ENCODE measurements around the gene CDON.

- TF ChIP-seq EZH2phosphoT487 (IDR thresholded peaks at IDR 0.05; ENCODE audit: borderline replicate concordance, low read depth) (no peak), USF1 (IDR thresholded peaks at IDR 0.05; ENCODE audit: borderline replicate concordance, low read depth) (no peak), YY1 (IDR thresholded peaks at IDR 0.05; ENCODE audit: low read depth) (no peak), TAF1 (IDR thresholded peaks at IDR 0.05; ENCODE audit: borderline replicate concordance, low read depth, low read length) (no peak), RFX5 (IDR thresholded peaks at IDR 0.05; ENCODE audit: low read length) (no peak), FOSL2 (IDR thresholded peaks at IDR 0.05; ENCODE audit: borderline replicate concordance, low read depth) (no peak), MAX (IDR thresholded peaks at IDR 0.05; ENCODE audit: low read depth) (no peak), RAD21 (IDR thresholded peaks at IDR 0.05; ENCODE audit: low read length) (no peak)
- TF ChIP-seq, protein P1, sequence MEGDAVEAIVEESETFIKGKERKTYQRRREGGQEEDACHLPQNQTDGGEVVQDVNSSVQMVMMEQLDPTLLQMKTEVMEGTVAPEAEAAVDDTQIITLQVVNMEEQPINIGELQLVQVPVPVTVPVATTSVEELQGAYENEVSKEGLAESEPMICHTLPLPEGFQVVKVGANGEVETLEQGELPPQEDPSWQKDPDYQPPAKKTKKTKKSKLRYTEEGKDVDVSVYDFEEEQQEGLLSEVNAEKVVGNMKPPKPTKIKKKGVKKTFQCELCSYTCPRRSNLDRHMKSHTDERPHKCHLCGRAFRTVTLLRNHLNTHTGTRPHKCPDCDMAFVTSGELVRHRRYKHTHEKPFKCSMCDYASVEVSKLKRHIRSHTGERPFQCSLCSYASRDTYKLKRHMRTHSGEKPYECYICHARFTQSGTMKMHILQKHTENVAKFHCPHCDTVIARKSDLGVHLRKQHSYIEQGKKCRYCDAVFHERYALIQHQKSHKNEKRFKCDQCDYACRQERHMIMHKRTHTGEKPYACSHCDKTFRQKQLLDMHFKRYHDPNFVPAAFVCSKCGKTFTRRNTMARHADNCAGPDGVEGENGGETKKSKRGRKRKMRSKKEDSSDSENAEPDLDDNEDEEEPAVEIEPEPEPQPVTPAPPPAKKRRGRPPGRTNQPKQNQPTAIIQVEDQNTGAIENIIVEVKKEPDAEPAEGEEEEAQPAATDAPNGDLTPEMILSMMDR (IDR thresholded peaks at IDR 0.05): no peak
Observed at GRCh38 chr11:125976156-125976555, 86.5 kb downstream of the CDON start.
